ENCODE measurements around the gene CSF1R. TPM values are rescaled to one million over a fixed set of nuclear protein-coding genes. Genes with fewer than 3 reads are reported as not detected.
A peak's percentile ranks its signal among the peaks of the same experiment; 100 is the strongest.

The CSF1R gene
- total and polyA plus RNA-seq, 2 of the 8 experiments (the other 6 are each of a cell fraction or from before 2014, with no cell fraction given): 0.12 TPM; not detected in 1

GRCh38 chr5:150126199-150126920 is 40.0 kb upstream of the CSF1R start:
- H3K4me1 ChIP-seq (replicated peaks in 1 of 4; ENCODE audit: control insufficient read depth in 3 of 4, insufficient read depth in 4 of 4, low read length in 3 of 4): peaks cover 5 to 12% (median 6%) of the 10 kb centered on the region in 4 experiments; a peak in 6 of 7 replicates
- POLR2A ChIA-PET (ENCODE audit: partially characterized antibody): interaction anchor here (1.2 kb wide), 1 partner anchor 29 kb away, joined by 3 read pairs; the partner anchor contains the start of gene PDGFRB
- TF ChIP-seq BACH1 (IDR thresholded peaks at IDR 0.05; ENCODE audit: low read length) (no peak), HDAC6 (IDR thresholded peaks at IDR 0.05; ENCODE audit: low read depth, low read length) (no peak), GABPA (IDR thresholded peaks at IDR 0.05; ENCODE audit: borderline replicate concordance, insufficient read depth, low read length) (no peak), JUN (IDR thresholded peaks at IDR 0.05; ENCODE audit: low read depth, low read length) (no peak), NANOG (IDR thresholded peaks at IDR 0.05; ENCODE audit: insufficient read depth, low read depth, low read length, poor library complexity, severe bottlenecking) (no peak), POU5F1 (IDR thresholded peaks at IDR 0.05; ENCODE audit: low read depth, low read length) (no peak), EP300 (IDR thresholded peaks at IDR 0.05; ENCODE audit: borderline replicate concordance in 1 of 2, low read depth in 2 of 2, low read length in 2 of 2) (no peak), RNF2 (IDR thresholded peaks at IDR 0.05; ENCODE audit: borderline replicate concordance, low read depth, low read length, missing control alignments, poor library complexity, severe bottlenecking) (no peak), POLR2A (IDR thresholded peaks at IDR 0.05; ENCODE audit: control extremely low read depth in 1 of 2, low read depth in 2 of 2, low read length in 2 of 2) (no peak), BCL11A (IDR thresholded peaks at IDR 0.05; ENCODE audit: low read depth in 2 of 2, low read length in 2 of 2) (no peak), USF2 (IDR thresholded peaks at IDR 0.05; ENCODE audit: low read length) (no peak)

More at GRCh38 chr5:150126199-150126920, 40.0 kb upstream of the CSF1R start:
- no peak for FAIRE-seq
- Histone ChIP-seq H3K27me3 (replicated peaks in 1 of 4; ENCODE audit: control insufficient read depth in 3 of 4, extremely low read depth in 1 of 4, insufficient read depth in 3 of 4, low read length in 3 of 4) (no peaks in the 10 kb centered on the region; a peak in 1 of 7 replicates), H2BK120ac (replicated peaks; ENCODE audit: low read depth, low read length) (no peak overlapping the region), H3K23me2 (ENCODE audit: low read depth, low read length) (no peaks in the 10 kb centered on the region), H4K20me1 (replicated peaks in 1 of 2; ENCODE audit: control insufficient read depth in 1 of 2, insufficient read depth in 2 of 2, low read length in 2 of 2) (peaks cover 0 to 8% of the 10 kb centered on the region in 2 experiments), H3K4ac (replicated peaks; ENCODE audit: insufficient read length, low read depth, low read length) (no peak overlapping the region), H2AK5ac (ENCODE audit: low read depth, low read length) (no peak overlapping the region), H2BK20ac (ENCODE audit: low read length) (no peak overlapping the region), H3K56ac (replicated peaks; ENCODE audit: insufficient read length, low read depth, low read length) (no peak overlapping the region), H3K4me3 (ENCODE audit: extremely low read depth in 1 of 4, insufficient read depth in 2 of 4, low read depth in 3 of 4, low read length in 4 of 4) (no peak overlapping the region), H3K27ac (ENCODE audit: low read depth, low read length) (no peak overlapping the region), H3K79me1 (ENCODE audit: low read depth, low read length) (no peaks in the 10 kb centered on the region), H2BK15ac (ENCODE audit: low read length) (no peak overlapping the region), H3K18ac (ENCODE audit: extremely low read depth, low read length) (no peak overlapping the region), H3K9me3 (ENCODE audit: insufficient read depth in 2 of 2, low read depth in 1 of 2, low read length in 1 of 2) (no peaks in the 10 kb centered on the region), H3K23ac (ENCODE audit: insufficient read length) (no peak overlapping the region), H3K9ac (replicated peaks in 1 of 4; ENCODE audit: extremely low read depth in 1 of 4, low read depth in 3 of 4, low read length in 3 of 4) (no peak overlapping the region), H4K5ac (ENCODE audit: insufficient read length, low read depth, low read length) (no peak overlapping the region), H4K8ac (ENCODE audit: extremely low read depth, insufficient read depth, low read length) (no peak overlapping the region), H4K91ac (replicated peaks; ENCODE audit: insufficient read length, low read length) (peak overlapping the region; percentile 10), H3K4me2 (ENCODE audit: insufficient read depth in 1 of 2, low read depth in 2 of 2, low read length in 2 of 2) (no peak overlapping the region), H2BK12ac (ENCODE audit: low read depth, low read length) (no peak overlapping the region), H2AFZ (ENCODE audit: low read length) (no peak overlapping the region), H3K14ac (ENCODE audit: insufficient read length) (no peak overlapping the region), H3K36me3 (ENCODE audit: control insufficient read depth in 2 of 4, insufficient read depth in 4 of 4, low read length in 3 of 4) (no peaks in the 10 kb centered on the region), H3K79me2 (ENCODE audit: control insufficient read depth in 1 of 2, insufficient read depth in 2 of 2, low read length in 2 of 2) (no peaks in the 10 kb centered on the region), H2BK5ac (ENCODE audit: low read depth, low read length) (0 out of 2 replicates have a peak overlapping the region, but pooled peaks have one; percentile 25)
- DNase-seq (ENCODE audit: low read depth in 1 of 2, low spot score in 2 of 2): no peak
- 83% methylated on average over 10 of the region's 10 CpGs; no CpG with 5 or more reads in 1 of the 2 experiments for WGBS, 2 experiments (ENCODE audit: extremely low coverage in 1 of 2, insufficient coverage in 1 of 2, insufficient read length in 1 of 2, insufficient replicate concordance in 2 of 2, low coverage in 1 of 2, low lambda C conversion rate in 2 of 2, missing lambda C conversion rate in 1 of 2)
- CTCF ChIA-PET (ENCODE audit: partially characterized antibody): interaction anchor here (1.0 to 16.9 kb wide), 18 partner anchors 12 to 292 kb away, joined by 3 to 188 read pairs (median 6); partner anchors contain the start of gene CDX1
